Measurements from ENCODE around the gene UBTF. TPM values are rescaled to one million over a fixed set of nuclear protein-coding genes. Genes with fewer than 3 reads are reported as not detected.

The UBTF gene
- total and polyA plus RNA-seq, 9 of the 15 experiments (the other 6 are each of a cell fraction or from before 2014, with no cell fraction given), result 1.2 to 113 (median 83.6) TPM

DNA sequence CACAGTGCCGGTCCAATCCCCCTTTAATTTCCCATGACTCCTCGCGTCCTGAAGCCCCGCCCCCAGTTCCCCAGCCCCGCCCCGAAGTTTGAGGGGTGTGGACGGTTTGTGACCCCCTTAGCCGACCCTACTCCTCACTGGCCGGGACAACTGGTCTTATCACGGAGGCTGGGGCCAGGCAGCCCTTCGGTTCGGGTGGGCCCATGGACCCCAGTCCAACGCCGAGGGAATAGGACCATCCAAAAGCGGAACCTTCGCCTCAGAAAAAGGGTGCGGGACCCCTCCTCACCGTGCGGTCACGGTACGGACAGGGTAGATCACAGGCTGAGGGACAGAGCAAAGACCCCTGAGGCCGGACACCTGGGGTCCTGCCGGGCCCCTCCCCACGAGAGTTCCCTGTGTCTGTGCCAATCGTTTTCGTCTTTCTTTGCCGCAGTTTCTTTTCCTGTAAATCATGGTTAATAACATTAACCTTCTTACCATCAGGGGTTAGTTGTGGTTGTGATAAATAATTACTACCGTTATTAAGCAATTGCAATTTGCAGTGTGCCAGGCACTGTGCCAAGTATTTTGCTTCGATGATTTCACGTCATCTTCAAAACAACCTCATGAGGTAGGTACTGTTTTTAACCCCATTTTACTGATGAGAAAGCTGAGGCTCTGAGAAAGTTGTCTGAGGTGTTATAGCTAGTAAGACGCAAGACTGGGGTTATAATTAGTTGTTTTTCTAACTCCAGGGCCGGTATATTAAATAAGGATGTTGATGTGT lies 32.2 kb downstream of the UBTF start (continued):
- TF ChIP-seq, protein P1, sequence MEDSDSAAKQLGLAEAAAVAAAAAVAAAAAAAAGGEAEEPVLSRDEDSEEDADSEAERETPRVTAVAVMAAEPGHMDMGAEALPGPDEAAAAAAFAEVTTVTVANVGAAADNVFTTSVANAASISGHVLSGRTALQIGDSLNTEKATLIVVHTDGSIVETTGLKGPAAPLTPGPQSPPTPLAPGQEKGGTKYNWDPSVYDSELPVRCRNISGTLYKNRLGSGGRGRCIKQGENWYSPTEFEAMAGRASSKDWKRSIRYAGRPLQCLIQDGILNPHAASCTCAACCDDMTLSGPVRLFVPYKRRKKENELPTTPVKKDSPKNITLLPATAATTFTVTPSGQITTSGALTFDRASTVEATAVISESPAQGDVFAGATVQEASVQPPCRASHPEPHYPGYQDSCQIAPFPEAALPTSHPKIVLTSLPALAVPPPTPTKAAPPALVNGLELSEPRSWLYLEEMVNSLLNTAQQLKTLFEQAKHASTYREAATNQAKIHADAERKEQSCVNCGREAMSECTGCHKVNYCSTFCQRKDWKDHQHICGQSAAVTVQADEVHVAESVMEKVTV (CRISPR knock-in tag; IDR thresholded peaks at IDR 0.05), result no peak
- TF ChIP-seq PYGO2 (tag; IDR thresholded peaks at IDR 0.05) (no peak), TSC22D4 (tag; IDR thresholded peaks at IDR 0.05) (no peak), MBD2 (IDR thresholded peaks at IDR 0.05; ENCODE audit: borderline replicate concordance, low read depth) (no peak), CC2D1A (IDR thresholded peaks at IDR 0.05) (no peak), FOS (IDR thresholded peaks at IDR 0.05; ENCODE audit: extremely low read depth, insufficient read length) (no peak), GATAD2A (IDR thresholded peaks at IDR 0.05) (0 out of 2 replicates have a peak, but pooled peaks have one; percentile 76), MYNN (IDR thresholded peaks at IDR 0.05) (no peak), MYNN (CRISPR knock-in tag; IDR thresholded peaks at IDR 0.05) (no peak), SP1 (CRISPR knock-in tag; IDR thresholded peaks at IDR 0.05) (no peak), SAFB (IDR thresholded peaks at IDR 0.05; ENCODE audit: borderline replicate concordance, low read depth, low read length) (no peak), GABPA (tag; conservative IDR thresholded peaks at IDR 0.05; ENCODE audit: low read depth) (peak; percentile 86), SRSF9 (IDR thresholded peaks at IDR 0.05; ENCODE audit: borderline replicate concordance, low read depth, low read length) (no peak), IFI16 (CRISPR knock-in tag; IDR thresholded peaks at IDR 0.05) (no peak), SIN3A (IDR thresholded peaks at IDR 0.05; ENCODE audit: borderline replicate concordance in 2 of 2, control insufficient read depth in 1 of 2, low read depth in 2 of 2, low read length in 2 of 2) (peak in 1 of 2 experiments; percentile 28; a peak in 1 of 4 replicates), ZBTB7A (IDR thresholded peaks at IDR 0.05; ENCODE audit: borderline replicate concordance, control insufficient read depth, low read depth, low read length) (peak; percentile 96), RFX7 (CRISPR knock-in tag; IDR thresholded peaks at IDR 0.05) (no peak), BCOR (IDR thresholded peaks at IDR 0.05) (peak; percentile 83), NR2C2 (CRISPR knock-in tag; IDR thresholded peaks at IDR 0.05) (no peak), NR2C2 (tag; IDR thresholded peaks at IDR 0.05) (peak; percentile 93), GABPB1 (CRISPR knock-in tag; IDR thresholded peaks at IDR 0.05) (peak; percentile 3; the same call in 1 of the 2 replicates), SUPT5H (IDR thresholded peaks at IDR 0.05) (peak; percentile 21; the same call in 1 of the 2 replicates), HDAC1 (IDR thresholded peaks at IDR 0.05) (peak in 1 of 2 experiments; percentile 8; a peak in 1 of 4 replicates), NFIC (IDR thresholded peaks at IDR 0.05) (peak; percentile 83), YBX1 (IDR thresholded peaks at IDR 0.05) (no peak), POU5F1 (IDR thresholded peaks at IDR 0.05; ENCODE audit: borderline replicate concordance, low read depth, low read length, partially characterized antibody) (no peak), ZSCAN32 (CRISPR knock-in tag; IDR thresholded peaks at IDR 0.05) (no peak), MTA3 (IDR thresholded peaks at IDR 0.05; ENCODE audit: borderline replicate concordance) (no peak)
- TF ChIP-seq, protein P2, sequence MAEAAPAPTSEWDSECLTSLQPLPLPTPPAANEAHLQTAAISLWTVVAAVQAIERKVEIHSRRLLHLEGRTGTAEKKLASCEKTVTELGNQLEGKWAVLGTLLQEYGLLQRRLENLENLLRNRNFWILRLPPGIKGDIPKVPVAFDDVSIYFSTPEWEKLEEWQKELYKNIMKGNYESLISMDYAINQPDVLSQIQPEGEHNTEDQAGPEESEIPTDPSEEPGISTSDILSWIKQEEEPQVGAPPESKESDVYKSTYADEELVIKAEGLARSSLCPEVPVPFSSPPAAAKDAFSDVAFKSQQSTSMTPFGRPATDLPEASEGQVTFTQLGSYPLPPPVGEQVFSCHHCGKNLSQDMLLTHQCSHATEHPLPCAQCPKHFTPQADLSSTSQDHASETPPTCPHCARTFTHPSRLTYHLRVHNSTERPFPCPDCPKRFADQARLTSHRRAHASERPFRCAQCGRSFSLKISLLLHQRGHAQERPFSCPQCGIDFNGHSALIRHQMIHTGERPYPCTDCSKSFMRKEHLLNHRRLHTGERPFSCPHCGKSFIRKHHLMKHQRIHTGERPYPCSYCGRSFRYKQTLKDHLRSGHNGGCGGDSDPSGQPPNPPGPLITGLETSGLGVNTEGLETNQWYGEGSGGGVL (CRISPR knock-in tag; IDR thresholded peaks at IDR 0.05), result no peak

Data from K562 (cell line).